Loucy (cell line): ENCODE data around the gene SORCS2.

Experiments
- H2AFZ ChIP-seq: fragments of 200-600 bp; sonication (generic); 2 replicates; pipeline ENCODE4 v1.6.0; 2016; ENCODE audit warnings: antibody characterized with exemption, mild to moderate bottlenecking, low read length, moderate library complexity
- H3F3A ChIP-seq: fragments of 200-600 bp; 2 replicates; pipeline ENCODE4 v1.6.0; 2016; ENCODE audit warnings: antibody characterized with exemption, low read depth, mild to moderate bottlenecking
- H3K27me3 ChIP-seq: fragments of 200-600 bp; sonication (generic); 2 replicates; pipeline ENCODE4 v1.6.1; 2014; ENCODE audit warnings: low read length, mild to moderate bottlenecking; ENCODE audit not compliant: insufficient read depth, poor library complexity, severe bottlenecking
- H3K36me3 ChIP-seq: fragments of 200-600 bp; sonication (generic); 2 replicates; pipeline ENCODE4 v1.6.1; 2016; ENCODE audit warnings: low read length; ENCODE audit not compliant: insufficient read depth
- H3K4me1 ChIP-seq: fragments of 200-600 bp; sonication (generic); 2 replicates; pipeline ENCODE4 v1.5.1; 2014; ENCODE audit warnings: low read length, mild to moderate bottlenecking; ENCODE audit not compliant: insufficient read depth, poor library complexity, severe bottlenecking
- H3K4me2 ChIP-seq: fragments of 200-600 bp; sonication (generic); 2 replicates; pipeline ENCODE4 v1.6.0; 2014; ENCODE audit warnings: antibody characterized with exemption, low read length, low read depth, mild to moderate bottlenecking; ENCODE audit not compliant: poor library complexity, severe bottlenecking
- H3K4me3 ChIP-seq: fragments of 200-600 bp; sonication (generic); 2 replicates; pipeline ENCODE4 v1.5.1; 2014; ENCODE audit warnings: low read length, mild to moderate bottlenecking, mixed read lengths; ENCODE audit not compliant: poor library complexity, severe bottlenecking
- H3K79me2 ChIP-seq: fragments of 200-600 bp; sonication (generic); 2 replicates; pipeline ENCODE4 v1.6.1; 2014; ENCODE audit warnings: low read length; ENCODE audit not compliant: insufficient read depth
- H3K9ac ChIP-seq: fragments of 200-600 bp; sonication (generic); 2 replicates; pipeline ENCODE4 v1.6.0; 2014; ENCODE audit warnings: mild to moderate bottlenecking, low read depth, low read length, moderate library complexity; ENCODE audit not compliant: poor library complexity, severe bottlenecking
- H3K9me2 ChIP-seq: fragments of 200-600 bp; sonication (generic); replicated peaks from 2 replicates; pipeline ENCODE4 v1.6.1; 2016; ENCODE audit warnings: low read depth, low read length, mixed read lengths
- H3K9me3 ChIP-seq: fragments of 200-600 bp; sonication (generic); 2 replicates; pipeline ENCODE4 v1.6.1; 2014; ENCODE audit warnings: mild to moderate bottlenecking, antibody characterized with exemption, low read length, low read depth; ENCODE audit not compliant: insufficient read depth
- H4K20me1 ChIP-seq: fragments of 200-600 bp; sonication (generic); 2 replicates; pipeline ENCODE4 v1.6.0; 2014; ENCODE audit warnings: antibody characterized with exemption, low read length, mild to moderate bottlenecking; ENCODE audit not compliant: insufficient read depth, poor library complexity, severe bottlenecking
- CTCF ChIP-seq: fragments of 200-600 bp; sonication (generic); conservative IDR thresholded peaks from 2 replicates; pipeline ENCODE4 v1.5.1; 2014; ENCODE audit warnings: mild to moderate bottlenecking, antibody characterized with exemption, low read length
- EZH2phosphoT487 ChIP-seq: fragments of 200-600 bp; IDR thresholded peaks from 2 replicates; pipeline ENCODE4 v1.6.1; 2018; ENCODE audit warnings: antibody characterized with exemption, mild to moderate bottlenecking, moderate library complexity, borderline replicate concordance

Gene SORCS2

DNA sequence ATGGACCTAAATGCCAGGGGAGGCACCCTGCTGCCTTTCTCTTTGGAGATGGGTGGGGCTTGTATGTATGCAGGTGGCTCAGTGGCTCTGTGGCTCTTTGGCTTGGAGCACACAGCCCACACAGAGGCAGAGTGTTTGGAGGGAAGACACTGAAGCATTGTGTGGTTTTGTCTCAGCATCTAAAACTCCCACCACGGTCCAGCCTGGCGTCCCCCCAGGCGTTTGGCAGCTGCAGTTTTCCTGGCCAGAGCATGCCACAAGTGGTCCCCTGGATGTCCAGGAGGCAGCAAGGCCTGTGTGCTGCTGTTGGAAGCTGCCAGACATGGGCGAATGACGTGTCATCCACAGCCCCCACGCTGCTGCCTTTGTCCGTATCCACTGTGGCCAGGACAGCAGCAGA, 274.6 kb downstream of the SORCS2 start:
- TF ChIP-seq EZH2phosphoT487, result no peak
- TF ChIP-seq CTCF, result no peak
- Histone ChIP-seq H3F3A (no peaks in the 10 kb centered on the region), H3K4me3 (no peak overlapping the region), H3K9ac (no peak overlapping the region), H3K4me1 (no peaks in the 10 kb centered on the region), H3K9me2 (no peaks in the 10 kb centered on the region), H3K9me3 (peaks cover 13% of the 10 kb centered on the region; the same call in 1 of the 2 replicates), H3K36me3 (no peaks in the 10 kb centered on the region), H3K79me2 (no peaks in the 10 kb centered on the region), H3K27me3 (no peaks in the 10 kb centered on the region), H2AFZ (no peak overlapping the region), H4K20me1 (no peaks in the 10 kb centered on the region), H3K4me2 (no peak overlapping the region)

DNA sequence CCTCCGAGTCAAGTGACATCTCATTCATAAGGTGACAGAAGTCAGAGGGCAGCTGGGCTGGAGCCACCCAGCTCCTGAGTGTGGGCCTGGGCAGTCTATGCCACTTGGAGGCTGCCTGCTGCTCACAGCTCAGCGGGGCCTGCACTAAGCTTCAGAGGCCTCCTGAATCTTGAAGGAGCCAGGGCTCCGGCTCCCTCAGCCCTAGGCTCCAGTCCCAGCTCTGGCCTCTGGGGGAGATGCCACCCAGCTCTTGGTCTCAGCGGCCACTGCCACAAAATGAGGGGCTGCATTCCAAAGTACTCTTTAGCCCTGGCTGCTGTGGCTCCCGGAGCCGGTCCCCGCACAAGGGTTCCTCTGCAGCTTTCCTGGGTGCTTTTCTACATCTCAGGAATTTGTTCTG, 275.1 kb downstream of the SORCS2 start:
- no peak overlapping the region for H3K4me2 ChIP-seq
- H2AFZ ChIP-seq, result no peak overlapping the region
- no peaks in the 10 kb centered on the region for H3K79me2 ChIP-seq
- H3F3A ChIP-seq, result no peaks in the 10 kb centered on the region
- no peak overlapping the region for H3K4me3 ChIP-seq
- peaks cover 13% of the 10 kb centered on the region; the same call in 1 of the 2 replicates for H3K9me3 ChIP-seq
- H3K27me3 ChIP-seq, result no peaks in the 10 kb centered on the region
- TF ChIP-seq EZH2phosphoT487, result no peak
- no peak for TF ChIP-seq CTCF
- no peaks in the 10 kb centered on the region for H3K9me2 ChIP-seq
- no peak overlapping the region for H3K9ac ChIP-seq
- no peaks in the 10 kb centered on the region for H4K20me1 ChIP-seq
- no peaks in the 10 kb centered on the region for H3K4me1 ChIP-seq
- H3K36me3 ChIP-seq, result no peaks in the 10 kb centered on the region

- Histone ChIP-seq H3K4me3 (no peak overlapping the region), H3K36me3 (no peaks in the 10 kb centered on the region), H3K4me1 (no peaks in the 10 kb centered on the region), H3F3A (no peaks in the 10 kb centered on the region), H3K9ac (no peak overlapping the region), H3K9me2 (no peaks in the 10 kb centered on the region), H4K20me1 (no peaks in the 10 kb centered on the region), H3K9me3 (peaks cover 10% of the 10 kb centered on the region; the same call in 1 of the 2 replicates), H3K4me2 (no peak overlapping the region), H2AFZ (no peak overlapping the region), H3K27me3 (no peaks in the 10 kb centered on the region), H3K79me2 (no peaks in the 10 kb centered on the region)
- TF ChIP-seq EZH2phosphoT487 (no peak), CTCF (no peak)
Measured at GRCh38 chr4:7469023-7469422, 276.7 kb downstream of the SORCS2 start.
